NB4 (cell line): ENCODE data around the gene TMCO4.
"Not testable (repeated sequence)": the region's sequence is repeated elsewhere in the genome, so short reads cannot be mapped to it uniquely, and the experiment has no call there.

Source experiments
- MYC ChIP-seq: IDR thresholded peaks from 2 replicates; pipeline ENCODE4 v1.6.1; 2011; ENCODE audit warnings: low read depth, low read length
- POLR2A ChIP-seq: IDR thresholded peaks from 2 replicates; pipeline ENCODE4 v1.6.1; 2011; ENCODE audit warnings: mild to moderate bottlenecking; ENCODE audit not compliant: insufficient read length; ENCODE audit errors: extremely low read depth
- TF ChIP-seq, protein P1 (sequence below): IDR thresholded peaks from one replicate; pipeline ENCODE4 v1.5.1; 2012; ENCODE audit warnings: low read depth, low read length
- TF ChIP-seq, protein P2 (sequence below): IDR thresholded peaks from 2 replicates; pipeline ENCODE4 v1.6.1; 2011; ENCODE audit warnings: low read depth, low read length

DNA sequence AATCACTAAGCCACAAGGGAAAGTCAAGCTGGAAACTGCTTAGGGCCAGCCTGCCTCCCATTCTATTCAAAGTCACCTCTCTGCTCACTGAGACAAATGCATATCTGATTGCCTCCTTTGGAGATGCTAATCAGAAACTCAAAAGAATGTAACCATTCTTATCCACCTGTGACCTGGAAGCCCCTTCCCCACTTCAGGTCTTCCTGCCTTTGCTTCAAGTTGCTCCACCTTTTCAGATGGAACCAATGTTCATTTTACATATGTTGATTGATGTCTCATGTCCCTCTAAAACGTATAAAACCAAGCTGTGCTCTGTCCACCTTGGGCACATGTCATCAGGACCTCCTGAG lies 17.0 kb upstream of the TMCO4 start:
- TF ChIP-seq, protein P1, sequence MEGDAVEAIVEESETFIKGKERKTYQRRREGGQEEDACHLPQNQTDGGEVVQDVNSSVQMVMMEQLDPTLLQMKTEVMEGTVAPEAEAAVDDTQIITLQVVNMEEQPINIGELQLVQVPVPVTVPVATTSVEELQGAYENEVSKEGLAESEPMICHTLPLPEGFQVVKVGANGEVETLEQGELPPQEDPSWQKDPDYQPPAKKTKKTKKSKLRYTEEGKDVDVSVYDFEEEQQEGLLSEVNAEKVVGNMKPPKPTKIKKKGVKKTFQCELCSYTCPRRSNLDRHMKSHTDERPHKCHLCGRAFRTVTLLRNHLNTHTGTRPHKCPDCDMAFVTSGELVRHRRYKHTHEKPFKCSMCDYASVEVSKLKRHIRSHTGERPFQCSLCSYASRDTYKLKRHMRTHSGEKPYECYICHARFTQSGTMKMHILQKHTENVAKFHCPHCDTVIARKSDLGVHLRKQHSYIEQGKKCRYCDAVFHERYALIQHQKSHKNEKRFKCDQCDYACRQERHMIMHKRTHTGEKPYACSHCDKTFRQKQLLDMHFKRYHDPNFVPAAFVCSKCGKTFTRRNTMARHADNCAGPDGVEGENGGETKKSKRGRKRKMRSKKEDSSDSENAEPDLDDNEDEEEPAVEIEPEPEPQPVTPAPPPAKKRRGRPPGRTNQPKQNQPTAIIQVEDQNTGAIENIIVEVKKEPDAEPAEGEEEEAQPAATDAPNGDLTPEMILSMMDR, result not testable (repeated sequence)
- not testable (repeated sequence) for TF ChIP-seq POLR2A, MYC
- TF ChIP-seq, protein P2, sequence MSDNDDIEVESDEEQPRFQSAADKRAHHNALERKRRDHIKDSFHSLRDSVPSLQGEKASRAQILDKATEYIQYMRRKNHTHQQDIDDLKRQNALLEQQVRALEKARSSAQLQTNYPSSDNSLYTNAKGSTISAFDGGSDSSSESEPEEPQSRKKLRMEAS, result not testable (repeated sequence)
